Measurements from ENCODE around the gene SLF1.

SLF1 gene

GRCh38 chr5:94693845-94694370 is 75.4 kb downstream of the SLF1 start:
- no peak for DNase-seq
- H3K4me3 ChIP-seq (ENCODE audit: low read length): no peak overlapping the region
- H3K27me3 ChIP-seq (replicated peaks; ENCODE audit: insufficient read depth, low read length): no peaks in the 10 kb centered on the region
- no peaks in the 10 kb centered on the region for H4K20me1 ChIP-seq (ENCODE audit: insufficient read depth, low read length)
- no peaks in the 10 kb centered on the region for H3K79me2 ChIP-seq (ENCODE audit: low read length)
- peaks cover 2% of the 10 kb centered on the region; the same call in 1 of the 2 replicates for H3K36me3 ChIP-seq (replicated peaks; ENCODE audit: insufficient read depth, low read length)
- no peaks in the 10 kb centered on the region for H3K9me2 ChIP-seq (replicated peaks; ENCODE audit: insufficient read depth, low read length)
- H3K9me3 ChIP-seq (replicated peaks; ENCODE audit: insufficient read depth, low read length): no peaks in the 10 kb centered on the region
- no peak overlapping the region for H3K27ac ChIP-seq (ENCODE audit: low read length)
- no peak overlapping the region for H2AFZ ChIP-seq (ENCODE audit: low read length)
- TF ChIP-seq CTCF (IDR thresholded peaks at IDR 0.05; ENCODE audit: low read length) (no peak), EZH2phosphoT487 (IDR thresholded peaks at IDR 0.05; ENCODE audit: low read length) (no peak), EZH2 (optimal IDR thresholded peaks at IDR 0.05; ENCODE audit: low read depth, low read length) (no peak)
- H3K4me1 ChIP-seq (ENCODE audit: low read length): no peaks in the 10 kb centered on the region
- no peak overlapping the region for H3K9ac ChIP-seq (ENCODE audit: low read length)
- no peaks in the 10 kb centered on the region for H3F3A ChIP-seq (ENCODE audit: insufficient read depth, low read length)
- no peak overlapping the region for H3K4me2 ChIP-seq (ENCODE audit: low read depth, low read length)

- no peak for DNase-seq
- no peaks in the 10 kb centered on the region for H3K27me3 ChIP-seq (replicated peaks; ENCODE audit: insufficient read depth, low read length)
- H3K9ac ChIP-seq (ENCODE audit: low read length): no peak overlapping the region
- no peak overlapping the region for H3K4me3 ChIP-seq (ENCODE audit: low read length)
- TF ChIP-seq CTCF (IDR thresholded peaks at IDR 0.05; ENCODE audit: low read length) (no peak), EZH2 (optimal IDR thresholded peaks at IDR 0.05; ENCODE audit: low read depth, low read length) (no peak), EZH2phosphoT487 (IDR thresholded peaks at IDR 0.05; ENCODE audit: low read length) (no peak)
- H3K36me3 ChIP-seq (replicated peaks; ENCODE audit: insufficient read depth, low read length): peaks cover 2% of the 10 kb centered on the region; the same call in 1 of the 2 replicates
- no peak overlapping the region for H3K27ac ChIP-seq (ENCODE audit: low read length)
- no peaks in the 10 kb centered on the region for H3K4me1 ChIP-seq (ENCODE audit: low read length)
- H3K9me3 ChIP-seq (replicated peaks; ENCODE audit: insufficient read depth, low read length): no peaks in the 10 kb centered on the region
- no peaks in the 10 kb centered on the region for H3K9me2 ChIP-seq (replicated peaks; ENCODE audit: insufficient read depth, low read length)
- no peaks in the 10 kb centered on the region for H4K20me1 ChIP-seq (ENCODE audit: insufficient read depth, low read length)
- H2AFZ ChIP-seq (ENCODE audit: low read length): no peak overlapping the region
- H3K79me2 ChIP-seq (ENCODE audit: low read length): no peaks in the 10 kb centered on the region
- H3K4me2 ChIP-seq (ENCODE audit: low read depth, low read length): no peak overlapping the region
- no peaks in the 10 kb centered on the region for H3F3A ChIP-seq (ENCODE audit: insufficient read depth, low read length)
Observed at GRCh38 chr5:94694671-94695070, 76.2 kb downstream of the SLF1 start.

- Histone ChIP-seq H3K9ac (ENCODE audit: low read length) (no peak overlapping the region), H3K9me3 (replicated peaks; ENCODE audit: insufficient read depth, low read length) (no peaks in the 10 kb centered on the region), H4K20me1 (ENCODE audit: insufficient read depth, low read length) (no peaks in the 10 kb centered on the region), H3K36me3 (replicated peaks; ENCODE audit: insufficient read depth, low read length) (0 out of 2 replicates have a peak, but pooled peaks cover 2% of the 10 kb centered on the region), H3K4me2 (ENCODE audit: low read depth, low read length) (no peak overlapping the region), H3K4me1 (ENCODE audit: low read length) (peaks cover 21% of the 10 kb centered on the region), H2AFZ (ENCODE audit: low read length) (no peak overlapping the region), H3K79me2 (ENCODE audit: low read length) (no peaks in the 10 kb centered on the region), H3K4me3 (ENCODE audit: low read length) (no peak overlapping the region), H3K27me3 (replicated peaks; ENCODE audit: insufficient read depth, low read length) (no peaks in the 10 kb centered on the region), H3K27ac (ENCODE audit: low read length) (no peak overlapping the region), H3F3A (ENCODE audit: insufficient read depth, low read length) (peaks cover 21% of the 10 kb centered on the region), H3K9me2 (replicated peaks; ENCODE audit: insufficient read depth, low read length) (no peaks in the 10 kb centered on the region)
- no peak for TF ChIP-seq CTCF (IDR thresholded peaks at IDR 0.05; ENCODE audit: low read length)
- no peak for TF ChIP-seq EZH2phosphoT487 (IDR thresholded peaks at IDR 0.05; ENCODE audit: low read length)
- TF ChIP-seq EZH2 (optimal IDR thresholded peaks at IDR 0.05; ENCODE audit: low read depth, low read length): no peak
- no peak for DNase-seq
Observed at GRCh38 chr5:94698197-94698596, 79.7 kb downstream of the SLF1 start.
